HG02642 (cell line): ENCODE results near the gene SEC23A.

Experiments
- ATAC-seq: cut with Tn5 transposase; IDR thresholded peaks from one replicate; pipeline ENCODE4 v1.9.1; 2021; ENCODE audit warnings: mild to moderate bottlenecking; ENCODE audit not compliant: unreplicated experiment, poor library complexity

Gene SEC23A

GRCh38 chr14:38994731-38995130 lies 108.3 kb downstream of the SEC23A start:
- no peak for ATAC-seq

GRCh38 chr14:38993981-38994380 lies 109.1 kb downstream of the SEC23A start:
- no peak for ATAC-seq

- ATAC-seq, result no peak
These were observed 110.8 kb downstream of the SEC23A start for GRCh38 chr14:38992067-38992844.

GRCh38 chr14:38991299-38991698 lies 111.7 kb downstream of the SEC23A start:
- no peak for ATAC-seq

- ATAC-seq, result peak; percentile 97
These were observed 113.0 kb downstream of the SEC23A start for GRCh38 chr14:38989922-38990546.

DNA sequence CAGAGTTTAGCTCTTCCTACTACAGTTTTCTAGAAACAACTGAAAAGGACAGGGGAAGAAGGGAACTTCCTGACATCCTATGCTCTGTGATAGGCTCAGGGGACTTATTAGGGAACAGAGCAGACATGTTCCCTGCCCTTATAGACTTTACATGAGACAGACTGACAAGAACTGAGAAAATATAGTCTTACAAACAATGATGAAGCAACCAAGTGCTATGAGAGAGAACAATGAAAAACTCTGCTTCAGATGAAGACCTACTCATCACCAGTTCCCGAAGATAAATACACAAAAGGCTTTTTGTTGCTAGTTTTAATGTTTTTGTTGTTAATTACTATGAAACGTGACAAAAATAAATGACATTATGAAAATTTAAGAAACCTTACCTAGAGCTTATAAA lies 115.3 kb downstream of the SEC23A start:
- no peak for ATAC-seq

- ATAC-seq, result no peak
These were observed 120.2 kb downstream of the SEC23A start for GRCh38 chr14:38982837-38983236.

- no peak for ATAC-seq
These were observed 120.8 kb downstream of the SEC23A start for GRCh38 chr14:38982278-38982677.
